ENCODE results near the gene UGT2A3. TPM values are rescaled to one million over a fixed set of nuclear protein-coding genes. Genes with fewer than 3 reads are reported as not detected.

The UGT2A3 gene
- total RNA-seq, 1 experiment from 2014 or later: 2.5 TPM

DNA sequence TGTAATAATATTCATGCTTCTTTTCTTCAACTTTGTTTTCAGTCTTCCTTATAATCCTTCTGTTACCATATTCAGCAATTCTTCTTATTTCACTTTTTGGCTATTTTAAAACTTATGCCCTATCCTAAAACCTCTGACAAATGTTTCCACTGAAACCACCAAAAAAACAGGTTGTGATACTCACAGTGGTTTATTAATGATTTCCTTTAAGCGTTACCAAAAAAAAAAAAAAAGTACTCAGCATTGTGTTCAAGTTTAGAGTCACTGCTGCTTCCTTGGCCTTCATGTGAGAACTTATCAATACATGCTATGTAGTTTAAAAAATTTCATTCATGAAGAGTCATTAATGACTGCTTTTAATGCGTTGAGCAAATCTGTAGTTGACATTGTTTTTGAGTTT, 35.4 kb upstream of the UGT2A3 start:
- H3K27ac Mint-ChIP-seq (ENCODE audit: unreplicated experiment): no peak overlapping the region
- H3K27me3 Mint-ChIP-seq (ENCODE audit: insufficient read depth, unreplicated experiment): no peaks in the 10 kb centered on the region
- ChIA-PET POLR2A (no interaction called here), CTCF (no interaction called here)
- no peak overlapping the region for H3K4me3 Mint-ChIP-seq (ENCODE audit: unreplicated experiment)
- BruUV-seq (replicated peaks): no TSS peak
- TF ChIP-seq, protein P1, sequence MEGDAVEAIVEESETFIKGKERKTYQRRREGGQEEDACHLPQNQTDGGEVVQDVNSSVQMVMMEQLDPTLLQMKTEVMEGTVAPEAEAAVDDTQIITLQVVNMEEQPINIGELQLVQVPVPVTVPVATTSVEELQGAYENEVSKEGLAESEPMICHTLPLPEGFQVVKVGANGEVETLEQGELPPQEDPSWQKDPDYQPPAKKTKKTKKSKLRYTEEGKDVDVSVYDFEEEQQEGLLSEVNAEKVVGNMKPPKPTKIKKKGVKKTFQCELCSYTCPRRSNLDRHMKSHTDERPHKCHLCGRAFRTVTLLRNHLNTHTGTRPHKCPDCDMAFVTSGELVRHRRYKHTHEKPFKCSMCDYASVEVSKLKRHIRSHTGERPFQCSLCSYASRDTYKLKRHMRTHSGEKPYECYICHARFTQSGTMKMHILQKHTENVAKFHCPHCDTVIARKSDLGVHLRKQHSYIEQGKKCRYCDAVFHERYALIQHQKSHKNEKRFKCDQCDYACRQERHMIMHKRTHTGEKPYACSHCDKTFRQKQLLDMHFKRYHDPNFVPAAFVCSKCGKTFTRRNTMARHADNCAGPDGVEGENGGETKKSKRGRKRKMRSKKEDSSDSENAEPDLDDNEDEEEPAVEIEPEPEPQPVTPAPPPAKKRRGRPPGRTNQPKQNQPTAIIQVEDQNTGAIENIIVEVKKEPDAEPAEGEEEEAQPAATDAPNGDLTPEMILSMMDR (IDR thresholded peaks at IDR 0.05; ENCODE audit: insufficient read depth in 1 of 2, low read depth in 1 of 2, low read length in 1 of 2, severe bottlenecking in 1 of 2, unreplicated experiment in 1 of 2): no peak
- DNase-seq: no peak
- H3K9me3 ChIP-seq: no peaks in the 10 kb centered on the region; the same call in 1 of the 2 replicates
- no peak overlapping the region for H3K4me3 ChIP-seq (ENCODE audit: low read depth, low read length)
- H3K9me3 Mint-ChIP-seq (ENCODE audit: unreplicated experiment): peaks cover 30% of the 10 kb centered on the region
- H3K4me1 Mint-ChIP-seq (ENCODE audit: low read depth, unreplicated experiment): no peaks in the 10 kb centered on the region
- H3K27me3 ChIP-seq (replicated peaks; ENCODE audit: control insufficient read depth, insufficient read depth, low read length): no peaks in the 10 kb centered on the region
- H3K36me3 Mint-ChIP-seq (ENCODE audit: insufficient read depth, unreplicated experiment): no peaks in the 10 kb centered on the region
- H3K4me1 ChIP-seq: no peaks in the 10 kb centered on the region
- intact Hi-C loops (cut with micrococcal nuclease; ENCODE audit: unreplicated experiment): no loop called here
- no peaks in the 10 kb centered on the region for H3K36me3 ChIP-seq (ENCODE audit: control insufficient read depth, insufficient read depth, low read length)

DNA sequence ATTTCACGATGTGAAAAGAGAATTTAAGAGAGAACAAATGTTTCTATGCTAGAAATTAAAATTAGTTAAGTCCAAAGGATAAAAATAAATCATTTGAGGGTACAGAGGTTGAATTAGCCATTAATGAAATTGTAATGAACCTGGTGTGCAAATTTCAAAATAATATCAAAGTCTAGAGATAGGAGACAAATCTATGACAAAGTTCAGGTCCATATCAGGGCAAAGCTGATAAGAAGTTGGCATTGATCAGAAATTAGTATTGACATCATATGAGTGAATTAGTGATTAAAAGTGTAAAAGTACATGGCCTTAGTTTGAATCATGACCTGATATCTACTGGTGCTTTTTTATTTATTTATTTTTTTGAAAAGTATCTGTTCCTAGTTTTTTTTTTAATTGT, 33.8 kb upstream of the UGT2A3 start:
- peaks cover 30% of the 10 kb centered on the region for H3K9me3 Mint-ChIP-seq (ENCODE audit: unreplicated experiment)
- H3K4me3 ChIP-seq (ENCODE audit: low read depth, low read length): no peak overlapping the region
- intact Hi-C loops (cut with micrococcal nuclease; ENCODE audit: unreplicated experiment): no loop called here
- H3K27ac Mint-ChIP-seq (ENCODE audit: unreplicated experiment): no peak overlapping the region
- no peaks in the 10 kb centered on the region for H3K27me3 Mint-ChIP-seq (ENCODE audit: insufficient read depth, unreplicated experiment)
- H3K36me3 Mint-ChIP-seq (ENCODE audit: insufficient read depth, unreplicated experiment): no peaks in the 10 kb centered on the region
- no peaks in the 10 kb centered on the region for H3K36me3 ChIP-seq (ENCODE audit: control insufficient read depth, insufficient read depth, low read length)
- DNase-seq: no peak
- no peaks in the 10 kb centered on the region for H3K4me1 Mint-ChIP-seq (ENCODE audit: low read depth, unreplicated experiment)
- TF ChIP-seq, protein P1 (IDR thresholded peaks at IDR 0.05; ENCODE audit: insufficient read depth in 1 of 2, low read depth in 1 of 2, low read length in 1 of 2, severe bottlenecking in 1 of 2, unreplicated experiment in 1 of 2): no peak
- BruUV-seq (replicated peaks): no TSS peak
- no peaks in the 10 kb centered on the region for H3K27me3 ChIP-seq (replicated peaks; ENCODE audit: control insufficient read depth, insufficient read depth, low read length)
- no peaks in the 10 kb centered on the region for H3K4me1 ChIP-seq
- H3K4me3 Mint-ChIP-seq (ENCODE audit: unreplicated experiment): no peak overlapping the region
- ChIA-PET POLR2A (no interaction called here), CTCF (no interaction called here)
- H3K9me3 ChIP-seq: no peaks in the 10 kb centered on the region; the same call in 1 of the 2 replicates

DNA sequence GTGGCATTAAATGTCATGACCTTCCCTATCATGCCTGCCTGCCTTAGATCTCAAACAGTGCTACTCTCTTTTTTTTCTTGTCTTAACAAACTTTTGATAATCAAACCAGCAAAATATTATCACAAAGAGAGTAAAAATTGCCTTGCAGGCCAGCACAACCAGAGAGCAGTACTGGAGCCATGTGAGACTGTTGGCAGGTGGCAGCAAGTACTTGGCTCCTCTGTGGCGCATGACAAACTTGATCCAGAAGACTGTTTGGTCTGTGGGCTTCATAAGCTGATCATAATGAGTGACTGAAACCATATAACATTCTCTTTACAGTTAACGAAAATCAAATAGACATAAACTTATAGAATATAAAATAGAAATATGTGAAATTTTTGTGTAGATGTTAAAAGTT, 33.3 kb upstream of the UGT2A3 start:
- peaks cover 30% of the 10 kb centered on the region for H3K9me3 Mint-ChIP-seq (ENCODE audit: unreplicated experiment)
- H3K4me3 ChIP-seq (ENCODE audit: low read depth, low read length): no peak overlapping the region
- no peak for DNase-seq
- no peak overlapping the region for H3K4me3 Mint-ChIP-seq (ENCODE audit: unreplicated experiment)
- no peaks in the 10 kb centered on the region for H3K27me3 ChIP-seq (replicated peaks; ENCODE audit: control insufficient read depth, insufficient read depth, low read length)
- no peaks in the 10 kb centered on the region for H3K4me1 ChIP-seq
- POLR2A ChIA-PET: no interaction called here
- TF ChIP-seq, protein P1 (IDR thresholded peaks at IDR 0.05; ENCODE audit: insufficient read depth in 1 of 2, low read depth in 1 of 2, low read length in 1 of 2, severe bottlenecking in 1 of 2, unreplicated experiment in 1 of 2): no peak
- CTCF ChIA-PET: no interaction called here
- no peaks in the 10 kb centered on the region for H3K36me3 ChIP-seq (ENCODE audit: control insufficient read depth, insufficient read depth, low read length)
- H3K27ac Mint-ChIP-seq (ENCODE audit: unreplicated experiment): no peak overlapping the region
- no TSS peak for BruUV-seq (replicated peaks)
- intact Hi-C loops (cut with micrococcal nuclease; ENCODE audit: unreplicated experiment): no loop called here
- H3K9me3 ChIP-seq: no peaks in the 10 kb centered on the region; the same call in 1 of the 2 replicates
- H3K27me3 Mint-ChIP-seq (ENCODE audit: insufficient read depth, unreplicated experiment): no peaks in the 10 kb centered on the region
- H3K4me1 Mint-ChIP-seq (ENCODE audit: low read depth, unreplicated experiment): no peaks in the 10 kb centered on the region
- no peaks in the 10 kb centered on the region for H3K36me3 Mint-ChIP-seq (ENCODE audit: insufficient read depth, unreplicated experiment)
